DMS 273 treated with DMSO at 0.1 percent for 48 hours (cell line): ENCODE data around the gene ETFB.

Experiments used
- DNase-seq: peaks from one replicate; lab custom pipeline; 2025; lab: John Stamatoyannopoulos, UW

Gene ETFB

GRCh38 chr19:51351266-51351990 is 14.8 kb downstream of the ETFB start:
- DNase-seq: no peak

- no peak for DNase-seq
These were observed 18.8 kb downstream of the ETFB start for GRCh38 chr19:51347209-51347928.

GRCh38 chr19:51346742-51347141 is 19.4 kb downstream of the ETFB start:
- DNase-seq: no peak

GRCh38 chr19:51345076-51345620 is 21.0 kb downstream of the ETFB start:
- DNase-seq: no peak

- no peak for DNase-seq
These were observed 23.3 kb downstream of the ETFB start for GRCh38 chr19:51342631-51343569.

GRCh38 chr19:51341976-51342580 is 24.1 kb downstream of the ETFB start, which contains the start of gene VSIG10L:
TSS of gene VSIG10L (minus strand) at chr19:51342139. CDS start at chr19:51342124, 15 bp downstream.
- no peak for DNase-seq

- DNase-seq: no peak
These were observed 25.1 kb downstream of the ETFB start for GRCh38 chr19:51341066-51341465.

- peak; percentile 60 for DNase-seq
These were observed 26.2 kb downstream of the ETFB start for GRCh38 chr19:51339687-51340656.

GRCh38 chr19:51339313-51339686 is 26.9 kb downstream of the ETFB start:
- DNase-seq: peak; percentile 61

GRCh38 chr19:51338563-51339312 is 27.4 kb downstream of the ETFB start:
- peak; percentile 61 for DNase-seq

- DNase-seq: no peak
These were observed 28.2 kb downstream of the ETFB start for GRCh38 chr19:51337861-51338562.

GRCh38 chr19:51337141-51337860 is 28.9 kb downstream of the ETFB start:
- DNase-seq: no peak

GRCh38 chr19:51333836-51334460 is 32.2 kb downstream of the ETFB start:
- DNase-seq: no peak

- DNase-seq: no peak
These were observed 34.5 kb downstream of the ETFB start for GRCh38 chr19:51331716-51332115.

GRCh38 chr19:51331193-51331592 is 35.0 kb downstream of the ETFB start:
- no peak for DNase-seq

GRCh38 chr19:51330366-51330765 is 35.8 kb downstream of the ETFB start:
- DNase-seq: no peak

GRCh38 chr19:51329411-51329810 is 36.8 kb downstream of the ETFB start:
- no peak for DNase-seq
